ENCODE measurements around the gene PTGDS. TPM values are rescaled to one million over a fixed set of nuclear protein-coding genes. Genes with fewer than 3 reads are reported as not detected.
"Not testable (repeated sequence)": the region's sequence is repeated elsewhere in the genome, so short reads cannot be mapped to it uniquely, and the experiment has no call there.

PTGDS gene
- polyA plus RNA-seq, 3 donors = 22.4 to 185 (median 74.9) TPM

- 22 to 26% (median 23%) methylated on average over 34 to 35 of the region's 35 CpGs for WGBS, 3 donors
- H3K27ac ChIP-seq (ENCODE audit: low read depth, low read length) = no peak within 1 kb of the TSS
Observed at GRCh38 chr9:136996361-136997292, 19.3 kb downstream of the PTGDS start, which contains the start of gene CLIC3. TSS of gene CLIC3 (minus strand) at chr9:136996568. CDS start at chr9:136996543, 25 bp downstream.

- 71 to 88% (median 80%) methylated on average over 9 to 10 of the region's 10 CpGs for WGBS, 3 donors
- no peak overlapping the region for H3K27ac ChIP-seq (ENCODE audit: low read depth, low read length)
Observed at GRCh38 chr9:136997371-136997770, 20.1 kb downstream of the PTGDS start.

GRCh38 chr9:136997830-136998234 is 20.5 kb downstream of the PTGDS start:
- WGBS, 3 donors = 43 to 64% (median 47%) methylated on average over 18 of the region's 18 CpGs
- no peak overlapping the region for H3K27ac ChIP-seq (ENCODE audit: low read depth, low read length)

- 50 to 68% (median 53%) methylated on average over 10 of the region's 10 CpGs for WGBS, 3 donors
- H3K27ac ChIP-seq (ENCODE audit: low read depth, low read length) = no peak overlapping the region
Observed at GRCh38 chr9:137000177-137000930, 23.1 kb downstream of the PTGDS start.

- WGBS, 3 donors = 83 to 90% (median 89%) methylated on average over 19 to 20 of the region's 20 CpGs
- no peak overlapping the region for H3K27ac ChIP-seq (ENCODE audit: low read depth, low read length)
Observed at GRCh38 chr9:137001857-137002645, 24.7 kb downstream of the PTGDS start.

GRCh38 chr9:137002646-137003041 is 25.3 kb downstream of the PTGDS start:
- no peak overlapping the region for H3K27ac ChIP-seq (ENCODE audit: low read depth, low read length)
- 77 to 89% (median 86%) methylated on average over 10 of the region's 10 CpGs for WGBS, 3 donors

- 37 to 46% (median 46%) methylated on average over 16 to 17 of the region's 17 CpGs for WGBS, 3 donors
Observed at GRCh38 chr9:137004285-137004684, 27.0 kb downstream of the PTGDS start.

GRCh38 chr9:137006116-137007003 is 29.1 kb downstream of the PTGDS start:
- H3K27ac ChIP-seq (ENCODE audit: low read depth, low read length) = no peak overlapping the region
- WGBS, 3 donors = 50 to 91% (median 53%) methylated on average over 24 of the region's 24 CpGs

More at GRCh38 chr9:137004285-137004684, 27.0 kb downstream of the PTGDS start:
- not testable (repeated sequence) for H3K27ac ChIP-seq (ENCODE audit: low read depth, low read length)

GRCh38 chr9:137007108-137007815 is 30.0 kb downstream of the PTGDS start:
- 72 to 82% (median 81%) methylated on average over 28 to 30 of the region's 30 CpGs for WGBS, 3 donors
- no peak overlapping the region for H3K27ac ChIP-seq (ENCODE audit: low read depth, low read length)

GRCh38 chr9:137007816-137008270 is 30.5 kb downstream of the PTGDS start:
- H3K27ac ChIP-seq (ENCODE audit: low read depth, low read length) = no peak overlapping the region
- WGBS, 3 donors = 86 to 93% (median 92%) methylated on average over 11 to 13 of the region's 13 CpGs

- WGBS, 3 donors = 84 to 89% (median 87%) methylated on average over 21 to 22 of the region's 22 CpGs
- no peak overlapping the region for H3K27ac ChIP-seq (ENCODE audit: low read depth, low read length)
Observed at GRCh38 chr9:137008312-137008711, 31.0 kb downstream of the PTGDS start.

GRCh38 chr9:137009217-137009616 is 31.9 kb downstream of the PTGDS start:
- no peak overlapping the region for H3K27ac ChIP-seq (ENCODE audit: low read depth, low read length)
- WGBS, 3 donors = 88 to 93% (median 91%) methylated on average over 12 to 18 of the region's 18 CpGs

- no peak overlapping the region for H3K27ac ChIP-seq (ENCODE audit: low read depth, low read length)
- WGBS, 3 donors = 93 to 97% (median 95%) methylated on average over 45 to 49 of the region's 49 CpGs
Observed at GRCh38 chr9:137009938-137010732, 32.8 kb downstream of the PTGDS start.

GRCh38 chr9:137011156-137011555 is 33.9 kb downstream of the PTGDS start:
- 94 to 97% (median 96%) methylated on average over 24 of the region's 24 CpGs for WGBS, 3 donors
- no peak overlapping the region for H3K27ac ChIP-seq (ENCODE audit: low read depth, low read length)

- WGBS, 3 donors = 93 to 95% (median 95%) methylated on average over 26 to 39 of the region's 39 CpGs
- no peak overlapping the region for H3K27ac ChIP-seq (ENCODE audit: low read depth, low read length)
Observed at GRCh38 chr9:137011907-137012675, 34.8 kb downstream of the PTGDS start.

All from adipose tissue (tissue), 3 donors.